Mesendoderm (in vitro differentiated cells): ENCODE data around the gene ATP12A.
A peak's percentile ranks its signal among the peaks of the same experiment; 100 is the strongest.

Experiments
- DNase-seq: peaks from one replicate; pipeline ENCODE4 v3.0.0; 2013
- H2AK5ac ChIP-seq: 2 replicates; pipeline ENCODE4 v1.6.1; 2013; ENCODE audit warnings: low read length, inconsistent platforms
- H2BK120ac ChIP-seq: 2 replicates; pipeline ENCODE4 v1.6.1; 2013; ENCODE audit warnings: low read depth, mild to moderate bottlenecking, low read length, moderate library complexity, mixed read lengths
- H2BK15ac ChIP-seq: replicated peaks from 2 replicates; pipeline ENCODE4 v1.6.1; 2013; ENCODE audit warnings: low read depth, mild to moderate bottlenecking, moderate library complexity
- H2BK5ac ChIP-seq: 2 replicates; pipeline ENCODE4 v1.6.1; 2013; ENCODE audit warnings: low read length, inconsistent platforms
- H3K18ac ChIP-seq: 2 replicates; pipeline ENCODE4 v1.6.1; 2013; ENCODE audit warnings: mild to moderate bottlenecking, low read length, mixed read lengths
- H3K23ac ChIP-seq: one replicate; pipeline ENCODE4 v1.6.1; 2013; ENCODE audit warnings: low read length
- H3K27ac ChIP-seq: 2 replicates; pipeline ENCODE4 v1.5.1; 2013; ENCODE audit warnings: low read depth, mild to moderate bottlenecking, inconsistent platforms, low read length, moderate library complexity
- H3K27me3 ChIP-seq: 2 replicates; pipeline ENCODE4 v1.6.1; 2013; ENCODE audit warnings: low read length, control low read depth, mild to moderate bottlenecking, inconsistent platforms; ENCODE audit not compliant: insufficient read depth, poor library complexity
- H3K36me3 ChIP-seq: 2 replicates; pipeline ENCODE4 v1.6.1; 2013; ENCODE audit warnings: low read length, inconsistent platforms; ENCODE audit not compliant: control insufficient read depth, insufficient read depth
- H3K4ac ChIP-seq: one replicate; pipeline ENCODE4 v1.6.1; 2013; ENCODE audit warnings: low read depth, mild to moderate bottlenecking, low read length, moderate library complexity
- H3K4me1 ChIP-seq: 2 replicates; pipeline ENCODE4 v1.6.1; 2013; ENCODE audit warnings: low read depth, low read length, inconsistent platforms; ENCODE audit not compliant: control insufficient read depth
- H3K4me2 ChIP-seq: 2 replicates; pipeline ENCODE4 v1.6.1; 2013; ENCODE audit warnings: low read length
- H3K4me3 ChIP-seq: 2 replicates; pipeline ENCODE4 v1.5.1; 2013; ENCODE audit warnings: mild to moderate bottlenecking, low read length
- H3K56ac ChIP-seq: one replicate; pipeline ENCODE4 v1.6.1; 2013; ENCODE audit warnings: low read length
- H3K79me1 ChIP-seq: 2 replicates; pipeline ENCODE4 v1.6.1; 2013; ENCODE audit warnings: low read length, inconsistent platforms
- H3K79me2 ChIP-seq: 2 replicates; pipeline ENCODE4 v1.6.1; 2013; ENCODE audit warnings: mild to moderate bottlenecking, low read length; ENCODE audit not compliant: control insufficient read depth, insufficient read depth
- H3K9ac ChIP-seq: 2 replicates; pipeline ENCODE4 v1.6.1; 2013; ENCODE audit warnings: low read length, inconsistent platforms
- H4K5ac ChIP-seq: one replicate; pipeline ENCODE4 v1.6.1; 2013; ENCODE audit warnings: low read length
- H4K8ac ChIP-seq: one replicate; pipeline ENCODE4 v1.6.1; 2013; ENCODE audit warnings: low read depth, mild to moderate bottlenecking, control low read depth, low read length, moderate library complexity
- WGBS: extraction: QIAGEN DNeasy Blood & Tissue Kit; methylation state at CpG from one replicate; pipeline ENCODE4 v1.1.7; 2013; ENCODE audit warnings: low lambda C conversion rate, missing lambda C conversion rate; ENCODE audit not compliant: insufficient coverage; ENCODE audit errors: extremely low coverage; 5-methylcytosine and 5-hydroxymethylcytosine counted together

The ATP12A gene

GRCh38 chr13:24740014-24740890 is 60.0 kb downstream of the ATP12A start:
- DNase-seq = no peak
- H3K4me2 ChIP-seq = no peak overlapping the region
- no peak overlapping the region for H2BK15ac ChIP-seq

GRCh38 chr13:24741016-24741662 is 60.9 kb downstream of the ATP12A start:
- no peaks in the 10 kb centered on the region for H3K79me1 ChIP-seq
- peak; percentile 56 for DNase-seq
- no peak overlapping the region for H3K9ac ChIP-seq
- H2BK5ac ChIP-seq = no peak overlapping the region
- no peak overlapping the region for H3K4me2 ChIP-seq
- H3K79me2 ChIP-seq = no peaks in the 10 kb centered on the region
- no peak overlapping the region for H4K8ac ChIP-seq
- H3K27ac ChIP-seq = no peak overlapping the region
- H2BK15ac ChIP-seq = no peak overlapping the region
- no peak overlapping the region for H3K18ac ChIP-seq
- no peak overlapping the region for H4K5ac ChIP-seq
- peak overlapping the region; percentile 37 for H2AK5ac ChIP-seq
- H3K4me3 ChIP-seq = no peak overlapping the region
- H3K27me3 ChIP-seq = no peaks in the 10 kb centered on the region
- H3K4me1 ChIP-seq = peaks cover 6% of the 10 kb centered on the region
- H2BK120ac ChIP-seq = no peak overlapping the region
- WGBS = no CpG with 5 or more reads among the region's 11 CpGs
- H3K4ac ChIP-seq = no peak overlapping the region
- H3K23ac ChIP-seq = peak overlapping the region; percentile 15
- H3K56ac ChIP-seq = peak overlapping the region; percentile 12
- no peaks in the 10 kb centered on the region for H3K36me3 ChIP-seq

More at GRCh38 chr13:24740014-24740890, 60.0 kb downstream of the ATP12A start:
- Histone ChIP-seq H3K4me3 (no peak overlapping the region), H4K8ac (no peak overlapping the region), H3K9ac (no peak overlapping the region), H3K18ac (no peak overlapping the region), H3K79me2 (no peaks in the 10 kb centered on the region), H3K36me3 (no peaks in the 10 kb centered on the region), H2BK120ac (no peak overlapping the region), H3K27ac (no peak overlapping the region), H4K5ac (no peak overlapping the region), H3K23ac (no peak overlapping the region), H2BK5ac (no peak overlapping the region), H3K79me1 (no peaks in the 10 kb centered on the region), H2AK5ac (no peak overlapping the region), H3K4ac (no peak overlapping the region), H3K4me1 (peaks cover 6% of the 10 kb centered on the region), H3K56ac (no peak overlapping the region), H3K27me3 (no peaks in the 10 kb centered on the region)
- WGBS = no CpG with 5 or more reads among the region's 12 CpGs

GRCh38 chr13:24741791-24742190 is 61.6 kb downstream of the ATP12A start:
- no peaks in the 10 kb centered on the region for H3K79me2 ChIP-seq
- no peak overlapping the region for H2BK5ac ChIP-seq
- H3K79me1 ChIP-seq = no peaks in the 10 kb centered on the region
- H4K8ac ChIP-seq = no peak overlapping the region
- DNase-seq = no peak
- H2BK15ac ChIP-seq = no peak overlapping the region
- H2AK5ac ChIP-seq = peak overlapping the region; percentile 37
- no peak overlapping the region for H3K4me3 ChIP-seq
- H3K18ac ChIP-seq = no peak overlapping the region
- peaks cover 6% of the 10 kb centered on the region for H3K4me1 ChIP-seq
- H4K5ac ChIP-seq = no peak overlapping the region
- no peak overlapping the region for H3K4me2 ChIP-seq
- H3K27ac ChIP-seq = no peak overlapping the region
- H3K9ac ChIP-seq = no peak overlapping the region
- H3K4ac ChIP-seq = no peak overlapping the region
- no peaks in the 10 kb centered on the region for H3K36me3 ChIP-seq
- peak overlapping the region; percentile 12 for H3K56ac ChIP-seq
- no CpG with 5 or more reads among the region's 8 CpGs for WGBS
- no peak overlapping the region for H2BK120ac ChIP-seq
- H3K23ac ChIP-seq = peak overlapping the region; percentile 15
- no peaks in the 10 kb centered on the region for H3K27me3 ChIP-seq

GRCh38 chr13:24742294-24742693 is 62.1 kb downstream of the ATP12A start:
- WGBS = no CpG with 5 or more reads among the region's 6 CpGs
- no peaks in the 10 kb centered on the region for H3K79me1 ChIP-seq

DNA sequence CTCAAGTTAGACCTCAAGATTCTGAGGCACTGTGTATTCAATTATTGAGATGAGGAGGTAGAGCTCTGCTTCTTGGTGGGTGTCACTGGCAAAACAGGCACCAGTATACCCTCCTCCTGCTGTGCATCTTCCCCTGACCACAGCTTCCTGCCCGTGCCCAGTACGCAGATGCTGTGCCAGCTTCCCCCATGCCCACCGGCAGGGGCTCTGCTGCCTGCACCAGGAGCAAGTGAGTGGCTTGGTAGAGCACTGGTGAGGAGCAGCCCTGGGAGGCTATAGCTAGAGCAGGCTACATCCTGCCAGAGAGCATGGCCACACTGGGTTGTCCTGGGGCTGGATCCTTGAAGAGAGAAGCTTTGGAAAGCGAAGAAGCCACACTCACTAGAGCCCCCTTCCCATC is 62.8 kb downstream of the ATP12A start:
- no peak overlapping the region for H4K8ac ChIP-seq
- no peak for DNase-seq
- H3K4me2 ChIP-seq = no peak overlapping the region
- no peak overlapping the region for H4K5ac ChIP-seq
- no CpG with 5 or more reads among the region's 4 CpGs for WGBS
- H3K18ac ChIP-seq = no peak overlapping the region
- peaks cover 6% of the 10 kb centered on the region for H3K4me1 ChIP-seq
- H2AK5ac ChIP-seq = no peak overlapping the region
- peaks cover 3% of the 10 kb centered on the region for H3K27me3 ChIP-seq
- H3K4me3 ChIP-seq = no peak overlapping the region
- H2BK5ac ChIP-seq = no peak overlapping the region
- no peaks in the 10 kb centered on the region for H3K36me3 ChIP-seq
- no peak overlapping the region for H3K56ac ChIP-seq
- no peaks in the 10 kb centered on the region for H3K79me1 ChIP-seq
- H3K23ac ChIP-seq = no peak overlapping the region
- H2BK15ac ChIP-seq = no peak overlapping the region
- no peak overlapping the region for H3K4ac ChIP-seq
- H3K79me2 ChIP-seq = no peaks in the 10 kb centered on the region
- no peak overlapping the region for H2BK120ac ChIP-seq
- H3K9ac ChIP-seq = no peak overlapping the region
- no peak overlapping the region for H3K27ac ChIP-seq

More at GRCh38 chr13:24742294-24742693, 62.1 kb downstream of the ATP12A start:
- H3K36me3 ChIP-seq = no peaks in the 10 kb centered on the region
- H3K9ac ChIP-seq = no peak overlapping the region
- H4K5ac ChIP-seq = no peak overlapping the region
- H3K4ac ChIP-seq = no peak overlapping the region
- no peak overlapping the region for H3K4me3 ChIP-seq
- H3K23ac ChIP-seq = no peak overlapping the region
- H2BK120ac ChIP-seq = no peak overlapping the region
- H2AK5ac ChIP-seq = no peak overlapping the region
- H4K8ac ChIP-seq = no peak overlapping the region
- peaks cover 3% of the 10 kb centered on the region for H3K27me3 ChIP-seq
- H3K4me2 ChIP-seq = no peak overlapping the region
- H3K4me1 ChIP-seq = peaks cover 6% of the 10 kb centered on the region
- no peak overlapping the region for H2BK15ac ChIP-seq
- no peaks in the 10 kb centered on the region for H3K79me2 ChIP-seq
- H3K18ac ChIP-seq = no peak overlapping the region
- no peak overlapping the region for H2BK5ac ChIP-seq
- peak overlapping the region; percentile 12 for H3K56ac ChIP-seq
- peak; percentile 81 for DNase-seq
- H3K27ac ChIP-seq = no peak overlapping the region
